ENCODE results near the gene MAST2.

The MAST2 gene

DNA sequence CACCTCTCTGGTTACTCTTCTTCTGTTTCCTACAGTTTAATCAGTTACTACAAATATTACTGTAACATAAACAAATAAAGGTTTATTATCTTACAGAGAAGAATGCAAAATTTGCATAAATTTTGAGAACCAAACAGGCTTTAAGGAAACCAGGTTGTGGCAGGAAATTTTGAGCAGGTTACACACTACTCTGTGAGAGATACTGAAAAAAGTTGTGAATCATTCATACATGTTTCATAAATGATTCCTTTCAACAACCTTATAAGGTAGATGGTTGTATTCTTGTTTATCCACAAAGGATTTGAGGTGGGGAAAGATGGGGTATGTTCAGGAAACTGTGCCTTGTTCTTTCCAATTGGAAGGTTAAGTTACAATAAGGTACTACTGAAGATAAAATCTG is 58.6 kb downstream of the MAST2 start:
- DNase-seq = no peak

DNA sequence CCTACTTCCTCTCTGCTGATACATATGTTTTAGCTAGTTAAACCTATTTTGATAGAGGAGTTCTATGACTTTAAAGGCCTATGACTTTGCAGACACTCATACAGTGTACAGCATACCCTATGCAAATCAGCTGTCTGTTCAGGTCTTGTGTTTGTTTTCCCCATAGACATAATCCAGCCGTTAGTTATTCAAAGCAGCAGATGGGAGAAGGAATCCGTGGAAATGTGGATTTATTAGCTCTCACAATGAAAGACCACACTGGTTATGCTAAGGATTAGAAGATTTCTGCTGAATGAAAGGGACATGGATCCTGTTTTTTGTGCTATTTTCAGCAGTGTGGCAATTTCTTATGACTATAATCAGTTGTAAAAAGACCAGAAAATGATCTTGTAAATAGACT is 59.8 kb downstream of the MAST2 start:
- DNase-seq = peak; percentile 30

DNA sequence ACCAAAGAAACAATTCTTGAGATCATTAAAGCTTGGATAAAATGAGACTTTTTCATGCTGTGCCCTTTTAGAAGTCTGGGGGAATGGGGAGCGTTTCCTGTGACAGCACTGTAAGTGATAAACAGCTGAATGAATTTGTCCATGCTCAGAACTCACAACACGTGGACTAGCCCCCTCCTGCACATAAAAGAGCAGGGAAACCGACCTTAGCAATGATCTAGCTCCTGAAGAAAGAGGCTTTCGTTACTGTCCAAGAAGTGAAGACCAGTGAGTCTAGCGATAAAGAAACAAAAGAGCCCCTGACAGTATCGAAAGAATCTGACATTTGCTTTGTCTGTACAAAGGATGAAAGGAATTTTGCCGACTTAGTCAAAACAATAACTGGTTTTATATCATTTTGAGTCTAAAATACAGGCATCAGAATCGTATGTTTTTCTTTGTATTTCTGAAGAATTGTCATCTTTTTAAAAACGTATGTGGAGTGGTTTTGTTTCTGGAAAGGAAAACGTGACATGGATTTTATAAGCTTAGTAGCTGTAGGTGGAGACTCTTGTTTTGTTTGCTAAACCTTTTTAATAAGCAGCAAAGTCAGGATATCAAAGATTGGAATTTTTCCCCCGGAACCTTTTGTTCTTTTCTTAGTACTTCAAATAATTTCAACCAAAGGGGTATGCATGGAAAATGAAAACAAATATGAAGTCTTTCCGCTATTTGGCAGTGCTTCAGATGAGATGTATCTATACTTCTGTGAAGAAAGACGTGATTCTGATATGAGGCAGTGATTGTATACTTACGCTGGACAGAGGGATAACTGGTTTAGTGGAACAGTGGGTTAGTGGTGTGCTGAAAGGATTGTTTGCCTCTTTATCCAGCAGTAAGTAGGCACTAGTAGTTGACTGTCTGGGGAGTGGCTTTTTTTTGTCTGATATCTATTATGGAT is 61.0 kb downstream of the MAST2 start:
- DNase-seq = peak; percentile 26

DNA sequence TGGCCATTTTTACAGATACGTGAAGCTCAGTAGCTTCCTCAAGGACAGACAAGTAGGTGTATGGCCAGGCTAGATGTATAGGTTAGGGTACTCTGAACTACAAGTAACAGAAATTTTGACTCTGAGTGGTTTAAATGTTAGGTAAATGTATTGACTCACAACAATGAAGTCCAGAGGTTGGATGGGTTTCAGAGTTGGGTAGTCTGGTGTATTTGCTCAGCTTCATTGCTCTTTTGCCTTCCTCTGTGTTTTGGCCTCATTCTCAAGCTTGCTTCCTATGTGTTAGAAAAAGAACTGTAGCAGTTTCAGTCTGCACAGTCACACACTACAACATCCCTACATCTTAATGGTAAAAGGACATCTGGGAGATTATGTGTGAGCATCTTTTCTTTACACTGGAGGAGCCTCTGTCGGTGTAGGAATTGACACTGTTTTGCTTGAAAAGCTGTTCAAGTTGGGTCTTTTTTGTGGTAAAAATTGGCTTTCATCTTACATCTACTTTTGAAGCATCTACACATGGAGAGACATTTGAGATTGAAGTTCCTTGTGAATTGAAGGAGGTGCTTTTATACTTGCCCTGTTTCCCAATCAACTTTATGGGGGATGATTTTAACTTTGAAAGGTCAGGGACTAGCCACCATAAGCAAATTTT is 64.4 kb downstream of the MAST2 start:
- no peak for DNase-seq

DNA sequence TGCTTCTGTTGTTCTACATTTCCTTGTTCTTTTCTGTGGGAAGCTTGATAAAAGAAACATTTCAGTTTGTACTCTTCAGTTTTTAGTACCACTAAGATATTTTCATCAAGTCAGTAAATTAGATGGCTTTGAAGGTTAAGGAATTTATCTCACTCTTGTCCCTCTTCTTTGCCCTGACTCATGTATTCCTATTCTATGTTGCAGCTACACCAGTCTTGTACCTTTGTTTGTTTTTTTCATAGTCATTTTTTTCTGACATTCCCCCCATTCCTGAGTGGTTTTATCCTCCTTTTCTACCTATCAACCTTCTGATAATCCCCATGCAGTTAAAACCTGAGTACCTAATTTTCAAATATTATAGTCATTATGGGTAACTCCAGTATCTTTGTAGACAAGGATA is 65.4 kb downstream of the MAST2 start:
- no peak for DNase-seq

DNA sequence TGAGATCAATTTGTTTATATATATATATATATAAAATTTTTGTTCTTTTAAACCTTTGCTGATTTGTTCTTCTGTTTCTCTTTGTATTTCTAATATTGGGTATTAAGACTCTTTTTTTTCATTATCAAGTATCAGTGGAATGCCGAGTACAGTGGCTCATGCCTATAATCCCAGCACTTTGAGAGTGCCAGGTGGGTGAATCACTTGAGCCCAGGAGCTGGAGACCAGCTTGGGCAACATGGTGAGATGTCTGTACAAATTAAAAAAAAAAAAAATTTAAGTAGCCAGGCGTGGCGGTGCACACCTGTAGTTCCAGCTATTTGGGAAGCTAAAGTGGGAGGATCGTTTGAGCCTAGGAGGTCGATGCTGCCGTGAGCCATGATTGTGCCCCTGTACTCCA is 67.1 kb downstream of the MAST2 start:
- DNase-seq = no peak

DNA sequence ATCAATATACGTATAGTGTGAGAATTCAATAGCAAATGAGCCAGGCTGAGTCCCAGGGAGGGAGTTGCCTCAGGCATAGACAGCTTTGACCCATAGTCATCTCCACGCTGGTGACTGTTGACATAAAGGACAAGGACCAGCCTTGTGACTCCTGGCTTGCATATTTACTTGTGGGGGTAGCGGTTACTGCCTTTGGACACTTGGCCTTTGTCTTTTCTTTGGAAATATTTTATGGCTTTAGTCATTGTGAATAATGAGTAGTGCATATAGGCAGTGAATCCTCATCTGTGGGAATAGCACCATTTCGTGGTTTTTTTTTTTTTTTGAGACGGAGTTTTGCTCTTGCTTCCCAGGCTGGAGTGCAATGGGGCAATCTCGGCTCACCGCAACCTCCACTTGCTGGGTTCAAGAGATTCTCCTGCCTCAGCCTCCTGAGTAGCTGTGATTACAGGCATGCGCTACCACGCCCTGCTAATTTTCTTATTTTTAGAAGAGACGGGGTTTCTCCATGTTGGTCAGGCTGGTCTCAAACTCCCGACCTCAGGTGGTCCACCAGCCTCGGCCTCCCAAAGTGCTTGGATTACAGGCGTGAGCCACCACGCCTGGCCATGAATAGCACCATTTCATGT is 68.9 kb downstream of the MAST2 start:
- peak; percentile 70 for DNase-seq

DNA sequence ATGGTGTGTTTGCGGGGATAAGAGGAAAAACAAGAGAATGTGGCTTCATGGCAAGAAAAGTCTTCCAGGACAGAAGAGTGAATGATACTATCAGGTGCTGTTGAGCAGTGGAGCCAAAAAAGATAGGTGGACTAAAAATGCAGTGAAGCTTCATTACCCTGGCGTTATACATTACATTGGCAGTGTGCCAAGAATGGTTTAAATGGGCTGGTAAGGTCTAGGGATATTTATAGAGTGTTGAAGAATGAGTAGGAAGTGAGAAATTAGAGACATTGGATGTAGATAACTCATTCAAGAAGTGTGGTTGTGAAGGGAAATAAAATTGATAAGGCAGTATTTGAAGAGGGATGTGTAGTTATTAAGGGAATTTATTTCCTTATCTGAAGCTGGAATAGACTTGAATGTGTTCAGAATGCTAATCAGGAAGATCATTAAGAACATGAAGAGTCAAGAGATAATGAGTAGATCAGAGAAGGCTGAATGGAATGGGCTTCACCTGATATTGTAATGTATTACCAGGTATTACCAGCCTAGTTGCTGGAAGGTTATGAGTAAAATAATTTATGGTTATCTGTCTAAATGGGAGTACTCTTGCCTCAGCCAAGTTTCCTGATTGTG is 72.7 kb downstream of the MAST2 start:
- DNase-seq = peak; percentile 60

DNA sequence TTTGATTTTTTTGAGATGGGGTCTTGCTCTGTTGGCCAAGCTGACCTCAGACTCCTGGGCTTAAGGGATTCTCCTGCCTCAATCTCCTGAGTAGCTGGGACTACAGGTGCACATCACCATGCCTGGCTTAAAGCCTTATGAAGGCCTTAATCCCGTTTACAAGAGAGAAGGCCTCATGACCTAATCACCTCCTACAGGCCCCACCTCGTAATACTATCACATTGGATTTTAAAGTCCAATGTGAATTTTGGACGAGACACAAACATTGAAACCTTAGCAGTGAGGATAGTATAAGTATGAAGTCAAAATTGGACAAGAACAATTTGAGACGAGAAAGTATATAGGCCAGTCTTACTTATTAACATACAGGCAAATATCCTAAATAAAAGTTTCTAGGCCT is 73.9 kb downstream of the MAST2 start:
- DNase-seq = no peak

DNA sequence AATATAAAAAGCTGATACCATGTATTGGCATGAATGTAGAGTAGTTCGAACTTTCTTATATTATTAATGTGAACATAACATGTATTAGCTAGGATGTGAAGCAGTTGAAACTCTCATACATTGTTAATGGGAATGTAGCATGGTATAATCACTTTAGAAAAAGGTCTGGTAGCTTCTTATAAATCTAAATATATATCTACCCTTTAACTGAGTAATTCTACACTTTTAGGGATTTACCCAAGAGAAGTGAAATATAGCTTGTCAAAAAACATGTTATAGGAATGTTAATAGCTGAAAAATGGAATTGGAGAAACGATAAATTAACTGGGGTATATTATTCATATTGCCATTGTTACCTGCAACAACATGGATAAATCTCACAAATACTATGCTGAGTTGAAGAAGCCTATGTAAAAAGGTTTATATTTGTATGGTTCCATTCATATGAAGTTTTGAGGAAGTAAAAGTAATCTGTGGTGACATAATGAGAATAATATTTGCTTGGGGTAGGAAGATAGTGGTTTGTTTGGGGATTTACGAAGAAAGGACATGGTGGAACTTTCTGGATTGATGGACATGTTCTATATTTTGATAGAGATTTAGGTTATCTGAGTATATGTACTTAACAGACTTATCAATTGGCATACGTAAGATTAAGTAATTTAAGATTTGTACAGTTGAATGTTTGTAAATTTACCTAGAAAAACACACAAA is 76.6 kb downstream of the MAST2 start:
- no peak for DNase-seq

DNA sequence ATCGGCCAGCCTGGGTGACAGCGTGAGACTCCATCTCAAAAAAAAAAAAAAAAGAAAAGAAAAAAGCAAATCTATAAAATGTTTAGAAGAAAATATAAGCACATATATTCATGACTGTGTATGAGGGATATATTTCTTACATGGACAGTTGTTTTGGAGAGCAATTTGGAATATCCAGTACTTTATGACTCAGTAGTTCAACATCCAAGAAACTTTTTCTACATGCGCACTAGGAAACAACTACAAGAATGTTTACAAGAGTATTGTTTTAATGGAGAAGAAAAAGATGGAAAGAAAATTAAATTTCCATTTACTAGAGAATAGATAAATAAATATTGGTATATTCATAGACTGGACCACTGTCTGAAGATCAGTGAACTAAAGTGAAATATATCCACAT is 77.5 kb downstream of the MAST2 start:
- no peak for DNase-seq

DNA sequence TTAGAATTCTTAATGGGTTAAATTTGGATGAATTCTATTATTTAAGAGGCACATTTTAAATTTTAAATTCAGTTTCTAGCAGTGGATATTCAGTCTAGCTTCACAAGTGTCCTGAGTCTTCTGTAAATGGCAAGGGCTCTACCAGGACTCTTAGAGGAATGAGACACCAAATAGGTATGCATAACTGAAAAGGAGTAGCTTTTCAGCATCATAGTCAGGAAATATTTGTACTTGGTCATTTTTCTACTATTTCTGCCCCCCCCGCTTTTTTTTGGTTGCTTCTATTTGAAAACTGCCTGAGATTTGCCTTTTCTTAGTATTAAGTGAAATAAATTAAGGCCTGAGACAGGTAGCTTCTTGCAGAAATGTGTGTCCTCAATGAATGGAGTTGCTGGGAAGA is 80.2 kb downstream of the MAST2 start:
- DNase-seq = no peak

DNA sequence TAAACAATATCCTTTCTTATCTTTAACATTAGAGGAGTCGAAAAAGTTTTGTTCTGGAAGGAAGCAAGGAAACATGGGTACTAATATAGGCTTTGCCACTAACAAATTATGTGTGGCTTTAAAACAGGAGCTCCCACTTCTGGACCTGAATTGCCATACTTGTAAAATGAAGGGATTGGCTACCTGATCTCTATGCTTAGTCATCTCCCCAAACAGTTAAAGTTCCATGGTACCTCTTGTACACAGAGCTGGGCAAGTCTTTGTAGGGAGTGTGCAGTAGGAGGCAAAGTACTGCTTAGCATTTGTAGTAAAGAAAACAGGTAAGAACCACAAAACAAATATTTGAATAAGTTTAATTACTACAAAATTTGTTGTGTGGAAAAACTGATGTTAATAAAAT is 81.3 kb downstream of the MAST2 start:
- DNase-seq = no peak

DNA sequence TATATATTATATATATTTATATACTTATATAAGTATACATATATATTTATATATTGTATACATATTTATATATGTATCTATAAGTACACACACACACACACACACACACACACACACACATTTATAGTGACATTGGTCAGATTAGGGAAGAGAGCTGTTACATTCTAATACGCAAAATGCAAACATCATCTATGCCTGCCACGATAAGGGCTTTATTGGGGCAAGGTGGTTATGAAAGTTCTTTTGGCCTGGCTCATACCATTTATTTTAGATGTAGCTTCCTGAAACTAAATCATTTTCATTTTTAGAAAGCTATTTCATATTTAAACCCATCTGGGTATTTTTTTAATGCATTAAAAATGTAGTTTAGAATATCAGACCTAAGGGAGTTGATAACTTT is 82.8 kb downstream of the MAST2 start:
- no peak for DNase-seq

DNA sequence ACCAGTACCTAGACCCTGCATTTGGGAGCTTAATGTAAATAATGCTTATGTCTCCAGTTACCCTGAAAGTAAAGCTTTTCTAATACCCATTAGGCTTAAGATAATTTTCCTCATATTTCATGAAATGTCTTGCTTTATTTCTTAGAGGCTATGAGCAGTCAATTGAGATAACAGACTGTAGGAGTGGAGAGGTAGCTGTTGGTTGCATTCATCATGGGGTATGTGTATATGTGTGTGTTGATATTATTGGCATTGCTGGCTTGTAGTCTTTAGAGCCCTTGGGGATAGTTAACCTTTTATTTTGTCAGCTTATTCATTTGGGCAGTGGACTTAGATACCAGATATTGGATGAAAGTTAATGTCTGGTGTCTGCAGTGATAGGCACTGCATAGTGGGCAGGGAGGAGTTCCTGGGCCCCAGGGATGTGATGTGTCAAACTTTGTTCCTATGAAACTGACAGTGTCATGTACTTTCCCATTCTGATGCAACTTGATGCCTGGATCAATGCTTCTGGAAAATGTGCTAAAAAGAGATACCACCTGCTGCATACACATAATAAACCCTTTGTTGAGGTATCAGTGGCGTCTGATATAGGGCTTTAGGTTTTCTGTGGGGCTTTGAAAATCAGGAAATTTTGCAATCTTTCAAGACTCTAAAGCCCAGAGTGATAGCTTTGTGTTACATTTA is 83.9 kb downstream of the MAST2 start:
- no peak for DNase-seq

DNA sequence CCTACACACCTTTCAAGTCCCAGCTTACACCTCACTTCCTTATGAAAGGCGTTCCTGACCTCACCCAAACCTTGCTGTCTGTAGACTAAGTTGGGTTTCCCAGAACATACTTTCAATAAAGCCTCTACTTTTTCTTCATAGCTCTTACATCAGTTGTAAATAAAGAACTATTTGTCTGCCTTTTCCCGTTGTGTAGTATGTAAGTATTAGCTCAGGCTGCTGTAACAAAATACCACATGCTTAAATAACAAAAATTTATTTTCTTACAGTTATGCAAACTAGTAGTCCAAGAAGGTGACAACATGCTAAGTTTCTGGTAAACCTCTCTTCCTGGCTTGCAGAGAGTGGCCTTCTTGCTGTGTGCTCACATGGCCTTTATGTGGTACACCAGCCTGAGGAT is 86.7 kb downstream of the MAST2 start:
- DNase-seq = no peak

DNA sequence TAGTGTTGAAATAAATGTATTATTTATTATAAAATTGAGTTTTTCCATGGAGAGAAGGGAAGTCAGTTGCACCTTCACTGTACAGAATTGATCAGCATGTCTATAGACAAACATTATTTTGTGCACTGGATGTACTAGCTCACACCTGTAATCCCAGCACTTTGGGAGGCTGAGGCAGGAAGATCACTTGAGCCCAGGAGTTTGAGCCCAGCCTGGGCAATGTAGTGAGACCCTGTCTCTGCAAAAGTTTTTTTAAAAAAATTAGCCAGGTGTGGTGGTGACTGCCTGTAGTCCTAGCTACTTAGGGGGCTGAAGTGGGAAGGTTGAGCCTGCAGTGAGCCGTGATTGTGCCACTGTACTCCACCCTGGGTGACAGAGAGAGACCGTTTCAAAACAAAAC is 87.7 kb downstream of the MAST2 start:
- DNase-seq = no peak

DNA sequence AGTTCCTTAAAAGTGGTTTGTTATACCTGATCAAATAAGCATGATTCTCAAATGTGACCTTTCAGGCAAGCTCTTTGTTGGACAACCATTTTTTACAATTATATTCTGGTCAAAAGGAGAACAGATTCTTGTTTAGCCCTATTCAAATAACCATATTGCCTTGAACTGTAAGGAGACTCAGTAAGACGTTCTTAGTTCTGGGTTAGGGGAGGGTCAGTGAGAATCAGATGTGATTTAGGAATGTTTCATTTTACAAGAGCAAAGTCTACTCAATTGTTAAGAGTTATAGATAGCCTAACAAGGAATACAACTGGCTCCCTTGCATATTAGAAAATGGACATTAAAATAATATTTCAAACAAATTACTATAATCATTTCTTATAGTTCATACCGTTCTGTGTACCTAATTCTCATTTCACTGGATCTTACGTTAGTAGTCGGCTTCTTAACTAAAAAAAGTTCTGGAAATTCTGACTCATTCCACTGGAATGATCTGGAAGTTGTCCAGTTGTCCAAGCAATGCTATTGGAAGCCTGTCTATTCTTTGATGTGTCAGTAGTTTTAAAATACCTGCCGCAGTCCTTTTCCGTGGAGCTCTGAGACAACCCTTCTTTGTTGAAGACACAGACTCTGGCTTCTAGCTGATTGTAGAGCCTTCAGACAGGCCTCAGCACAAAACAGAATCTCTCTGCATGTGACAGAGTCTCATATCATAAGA is 88.8 kb downstream of the MAST2 start:
- no peak for DNase-seq

DNA sequence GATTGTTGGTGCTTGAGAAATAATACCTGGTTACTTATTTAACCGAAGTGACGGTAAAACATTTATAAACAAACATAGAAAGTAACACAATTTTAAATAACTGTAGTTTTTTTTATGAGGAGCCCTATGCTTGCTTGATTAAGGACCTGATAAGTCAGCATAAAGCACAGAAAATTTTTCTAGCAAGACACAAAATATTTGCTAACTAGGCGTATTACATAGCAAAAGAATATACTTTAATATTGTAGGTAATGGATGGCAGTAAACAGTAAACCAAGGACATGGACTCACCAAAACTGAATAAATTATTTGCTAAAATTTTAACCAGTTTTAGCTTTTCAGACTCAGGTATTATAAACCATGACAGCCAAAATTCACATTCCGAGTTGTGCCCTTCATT is 90.9 kb downstream of the MAST2 start:
- no peak for DNase-seq

DNA sequence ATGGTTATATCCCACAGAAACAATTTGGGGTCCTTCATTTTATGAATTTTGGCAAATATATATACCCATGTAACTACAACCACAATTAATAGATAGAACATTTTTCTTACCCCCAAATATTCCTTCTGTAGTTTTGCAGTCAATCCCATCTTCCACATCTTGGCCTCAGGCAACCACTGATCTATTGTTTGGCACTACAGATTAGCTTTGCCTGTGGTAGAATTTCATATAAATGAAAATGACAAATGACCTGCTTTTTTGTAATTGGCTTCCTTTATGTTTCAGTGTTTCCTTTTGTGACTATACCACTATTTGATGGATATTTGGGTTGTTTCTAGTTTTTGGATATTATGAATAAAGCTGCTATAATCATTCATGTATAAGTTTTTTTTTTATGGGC is 91.5 kb downstream of the MAST2 start:
- DNase-seq = no peak

DNA sequence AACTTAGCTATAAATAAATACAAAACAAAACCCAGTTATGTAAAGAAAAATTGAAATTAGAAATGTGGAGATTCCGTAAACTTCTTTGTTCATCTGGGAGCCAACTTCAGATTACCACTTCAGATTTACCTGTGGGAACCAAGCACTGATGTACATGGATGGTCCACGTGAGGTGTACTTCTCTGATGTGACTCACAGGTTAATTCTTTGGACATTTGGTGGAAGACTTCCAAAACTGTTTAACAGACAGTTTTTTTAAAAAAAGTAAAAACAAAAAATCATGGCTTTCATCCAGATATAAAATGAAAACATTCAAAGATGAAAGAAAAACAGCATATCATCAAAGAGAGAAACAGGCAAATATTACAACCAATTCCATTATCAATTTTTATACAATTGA is 92.0 kb downstream of the MAST2 start:
- no peak for DNase-seq

DNA sequence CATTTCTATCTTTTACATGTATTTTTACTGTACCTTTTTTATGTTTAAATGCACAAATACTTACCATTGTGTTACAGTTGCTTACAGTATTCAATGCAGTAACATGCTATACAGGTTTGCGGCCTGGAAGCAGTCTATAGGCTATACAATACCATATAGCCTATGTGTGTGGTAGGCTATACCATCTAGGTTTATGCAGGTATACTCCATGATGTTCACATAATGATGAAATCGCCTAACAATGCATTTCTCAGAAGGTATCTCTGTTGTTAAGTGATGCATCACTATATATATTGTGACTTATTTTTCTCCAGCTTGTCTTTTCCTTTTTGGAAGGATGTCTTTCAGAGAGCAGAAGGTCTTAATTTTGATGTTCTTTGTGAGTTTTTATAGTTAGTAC is 103.5 kb downstream of the MAST2 start:
- DNase-seq = no peak

Data from NCI-H146 (cell line).